Peyer's patch (tissue), 4 donors: ENCODE results near the gene MED15. TPM values are rescaled to one million over a fixed set of nuclear protein-coding genes. Genes with fewer than 3 reads are reported as not detected.

Source experiments
- DNase-seq, 3 donors: peaks; one replicate each; pipeline ENCODE4 v3.0.0-alpha.2; 2017 to 2019
- H3K27ac ChIP-seq, 4 donors: fragments of 200-600 bp; sonication (generic); one replicate each; pipeline ENCODE4 v1.5.1; 2016 to 2019
- H3K27me3 ChIP-seq, 2 donors: fragments of 200-600 bp; sonication (generic); one replicate each; pipeline ENCODE4 v1.5.1; 2019
- H3K36me3 ChIP-seq, 3 donors: fragments of 200-600 bp; sonication (generic); one replicate each; pipeline ENCODE4 v1.5.1; 2016 to 2019
- H3K4me1 ChIP-seq, 4 donors: fragments of 200-600 bp; sonication (generic); one replicate each; pipeline ENCODE4 v1.5.1; 2016 to 2019
- H3K4me3 ChIP-seq, 4 donors: fragments of 200-600 bp; sonication (generic); 1 replicate in 3 of 4; 2 replicates in 1 of 4; pipeline ENCODE4 v1.5.1; 2016 to 2019; ENCODE audit warnings: mild to moderate bottlenecking in 1 of 4
- H3K9me3 ChIP-seq, 4 donors: fragments of 200-600 bp; sonication (generic); one replicate each; pipeline ENCODE4 v1.5.1; 2016 to 2019; ENCODE audit warnings: mild to moderate bottlenecking in 1 of 4
- POLR2A ChIP-seq, 2 donors: fragments of 450-650 bp; IDR thresholded peaks; one replicate each; pipeline ENCODE4 v1.5.1; 2017; ENCODE audit warnings: antibody characterized with exemption in 2 of 2, mild to moderate bottlenecking in 2 of 2, moderate library complexity in 2 of 2
- total RNA-seq, 4 donors: library from RNA; depleted of rRNA; stranded (reverse); fragments of >200 nt; gene quantifications; one replicate each; pipeline ENCODE4 v1.1.0, GENCODE V29; 2016
- TF ChIP-seq, protein P1 (sequence below), 6 experiments: fragments of 450-650 bp in 4 of 6; fragments of 200-600 bp in 2 of 6; sonication (generic) in 1 of 6; IDR thresholded peaks; one replicate each; pipeline ENCODE4 v1.5.1; 2017 to 2019; ENCODE audit warnings: antibody characterized with exemption in 6 of 6, mild to moderate bottlenecking in 3 of 6, moderate library complexity in 1 of 6

The MED15 gene
- total RNA-seq, 4 donors from 2014 or later: 115 to 215 (median 161) TPM

DNA sequence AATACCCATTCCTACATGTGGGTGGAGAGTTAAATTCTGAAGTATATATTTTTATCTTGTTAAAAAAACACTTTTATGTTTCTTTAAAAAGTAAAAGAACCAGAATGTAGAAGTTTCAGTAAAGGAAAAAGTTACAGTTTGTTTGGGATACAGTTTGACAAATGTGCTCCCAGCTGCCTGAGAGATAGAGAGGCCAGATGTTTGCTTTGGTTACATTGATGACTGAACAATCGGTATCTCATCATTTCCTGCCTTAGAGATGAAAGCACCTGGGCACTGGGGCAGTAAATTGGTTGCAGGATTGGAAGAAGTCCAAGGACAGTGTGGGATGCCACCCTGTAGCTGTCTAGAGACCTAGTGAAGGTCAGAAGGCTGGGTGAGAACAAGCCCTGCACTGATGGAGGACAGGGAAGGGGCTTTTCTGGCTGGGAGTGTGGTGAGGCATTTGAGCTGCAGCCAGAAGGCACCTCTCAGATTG is 16.6 kb downstream of the MED15 start:
- Histone ChIP-seq H3K27ac (no peak overlapping the region), H3K27me3 (no peaks in the 10 kb centered on the region), H3K36me3 (peaks cover 0 to 32% (median 0%) of the 10 kb centered on the region in 3 donors), H3K4me1 (peaks cover 0 to 27% (median 9%) of the 10 kb centered on the region in 4 donors), H3K4me3 (no peak overlapping the region), H3K9me3 (no peaks in the 10 kb centered on the region)
- no peak for TF ChIP-seq POLR2A (IDR thresholded peaks at IDR 0.05)
- TF ChIP-seq, protein P1, sequence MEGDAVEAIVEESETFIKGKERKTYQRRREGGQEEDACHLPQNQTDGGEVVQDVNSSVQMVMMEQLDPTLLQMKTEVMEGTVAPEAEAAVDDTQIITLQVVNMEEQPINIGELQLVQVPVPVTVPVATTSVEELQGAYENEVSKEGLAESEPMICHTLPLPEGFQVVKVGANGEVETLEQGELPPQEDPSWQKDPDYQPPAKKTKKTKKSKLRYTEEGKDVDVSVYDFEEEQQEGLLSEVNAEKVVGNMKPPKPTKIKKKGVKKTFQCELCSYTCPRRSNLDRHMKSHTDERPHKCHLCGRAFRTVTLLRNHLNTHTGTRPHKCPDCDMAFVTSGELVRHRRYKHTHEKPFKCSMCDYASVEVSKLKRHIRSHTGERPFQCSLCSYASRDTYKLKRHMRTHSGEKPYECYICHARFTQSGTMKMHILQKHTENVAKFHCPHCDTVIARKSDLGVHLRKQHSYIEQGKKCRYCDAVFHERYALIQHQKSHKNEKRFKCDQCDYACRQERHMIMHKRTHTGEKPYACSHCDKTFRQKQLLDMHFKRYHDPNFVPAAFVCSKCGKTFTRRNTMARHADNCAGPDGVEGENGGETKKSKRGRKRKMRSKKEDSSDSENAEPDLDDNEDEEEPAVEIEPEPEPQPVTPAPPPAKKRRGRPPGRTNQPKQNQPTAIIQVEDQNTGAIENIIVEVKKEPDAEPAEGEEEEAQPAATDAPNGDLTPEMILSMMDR (IDR thresholded peaks at IDR 0.05): no peak
- no peak for DNase-seq

DNA sequence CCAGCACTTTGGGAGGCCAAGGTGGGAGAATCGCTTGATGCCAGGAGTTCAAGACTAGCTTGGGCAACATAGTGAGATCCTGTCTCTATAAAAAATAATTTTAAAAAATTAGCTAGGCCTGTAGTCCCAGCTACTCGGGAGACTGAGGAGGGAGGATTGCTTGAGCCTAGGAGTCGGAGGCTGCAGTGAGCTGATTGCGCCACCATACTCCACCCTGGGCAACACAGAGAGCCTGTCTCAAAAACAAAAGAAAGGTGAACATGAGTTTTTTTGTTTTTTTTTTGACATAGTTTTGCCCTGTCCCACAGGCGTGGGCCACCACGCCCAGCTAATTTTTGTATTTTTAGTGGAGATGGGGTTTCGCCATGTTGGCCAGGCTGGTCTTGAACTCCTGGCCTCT is 17.6 kb downstream of the MED15 start:
- Histone ChIP-seq H3K27me3 (no peaks in the 10 kb centered on the region), H3K9me3 (no peaks in the 10 kb centered on the region), H3K36me3 (peaks cover 0 to 21% (median 0%) of the 10 kb centered on the region in 3 donors), H3K4me1 (peaks cover 0 to 35% (median 9%) of the 10 kb centered on the region in 4 donors), H3K27ac (no peak overlapping the region), H3K4me3 (no peak overlapping the region)
- TF ChIP-seq, protein P1 (IDR thresholded peaks at IDR 0.05): no peak
- no peak for TF ChIP-seq POLR2A (IDR thresholded peaks at IDR 0.05)
- no peak for DNase-seq

- H3K27ac ChIP-seq: no peak overlapping the region
- peaks cover 2 to 47% (median 9%) of the 10 kb centered on the region in 4 donors for H3K4me1 ChIP-seq
- H3K36me3 ChIP-seq: peaks cover 0 to 13% (median 0%) of the 10 kb centered on the region in 3 donors
Observed at GRCh38 chr22:20526305-20526627, 18.9 kb downstream of the MED15 start.

GRCh38 chr22:20526628-20527355 is 19.4 kb downstream of the MED15 start:
- Histone ChIP-seq H3K36me3 (peaks cover 0 to 13% (median 0%) of the 10 kb centered on the region in 3 donors), H3K9me3 (no peaks in the 10 kb centered on the region), H3K4me3 (no peak overlapping the region), H3K4me1 (peaks cover 6 to 53% (median 14%) of the 10 kb centered on the region in 4 donors), H3K27me3 (no peaks in the 10 kb centered on the region), H3K27ac (no peak overlapping the region)
- DNase-seq: no peak
- TF ChIP-seq POLR2A (IDR thresholded peaks at IDR 0.05): no peak
- TF ChIP-seq, protein P1 (IDR thresholded peaks at IDR 0.05): no peak

More at GRCh38 chr22:20526305-20526627, 18.9 kb downstream of the MED15 start:
- no peaks in the 10 kb centered on the region for H3K27me3 ChIP-seq
- DNase-seq: no peak
- no peak for TF ChIP-seq POLR2A (IDR thresholded peaks at IDR 0.05)
- TF ChIP-seq, protein P1 (IDR thresholded peaks at IDR 0.05): no peak
- H3K4me3 ChIP-seq: no peak overlapping the region
- no peaks in the 10 kb centered on the region for H3K9me3 ChIP-seq

DNA sequence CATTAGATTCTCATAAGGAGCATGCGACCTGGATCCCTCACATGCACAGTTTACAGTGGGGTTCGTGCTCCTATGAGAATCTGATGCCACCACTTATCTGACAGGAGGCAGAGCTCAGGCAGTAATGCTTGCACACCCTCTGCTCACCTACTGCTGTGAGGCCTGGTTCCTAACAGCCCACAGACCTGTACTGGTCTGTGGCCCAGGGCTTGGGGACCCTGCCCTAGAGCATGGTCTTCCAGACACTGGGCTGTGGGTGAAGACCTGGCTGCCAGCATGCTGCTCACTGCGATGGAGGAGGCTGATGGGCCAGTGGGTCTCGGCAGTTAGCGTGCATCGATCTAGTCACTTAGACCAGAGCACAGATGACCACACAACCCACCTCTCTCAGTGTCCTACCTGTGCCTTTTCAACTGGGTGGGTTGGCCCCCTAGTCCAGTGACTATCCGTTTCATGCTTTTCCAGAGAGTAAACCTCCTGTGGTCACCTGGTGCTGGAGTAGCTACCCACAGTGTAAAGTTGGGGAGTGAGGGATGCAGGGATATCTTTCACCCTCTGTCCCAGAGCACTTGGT is 21.1 kb downstream of the MED15 start:
- H3K4me1 ChIP-seq: peaks cover 5 to 58% (median 9%) of the 10 kb centered on the region in 4 donors
- TF ChIP-seq, protein P1 (IDR thresholded peaks at IDR 0.05): no peak
- no peak for TF ChIP-seq POLR2A (IDR thresholded peaks at IDR 0.05)
- H3K27me3 ChIP-seq: no peaks in the 10 kb centered on the region
- H3K9me3 ChIP-seq: no peaks in the 10 kb centered on the region
- no peak overlapping the region for H3K4me3 ChIP-seq
- no peak overlapping the region for H3K27ac ChIP-seq
- no peak for DNase-seq
- peaks cover 0 to 15% (median 0%) of the 10 kb centered on the region in 3 donors for H3K36me3 ChIP-seq
